ENCODE measurements around the gene MFSD2B.

- no peak for TF ChIP-seq CTCF (IDR thresholded peaks at IDR 0.05; ENCODE audit: low read depth, low read length)
- no peak for TF ChIP-seq EZH2phosphoT487 (IDR thresholded peaks at IDR 0.05; ENCODE audit: low read depth)
Observed at GRCh38 chr2:24049485-24050021, 39.7 kb downstream of the MFSD2B start, which contains the start of gene FKBP1B.

Data from OCI-LY3 (cell line).